ENCODE data around the gene ARPC5.
A peak's percentile ranks its signal among the peaks of the same experiment; 100 is the strongest.

Gene ARPC5

GRCh38 chr1:183609759-183610452 lies 25.7 kb downstream of the ARPC5 start:
- ATAC-seq, result no peak

GRCh38 chr1:183609313-183609712 lies 26.3 kb downstream of the ARPC5 start:
- ATAC-seq, result peak in 1 of 2 donors; percentile 30

- ATAC-seq, result no peak
Observed at GRCh38 chr1:183607322-183607980, 28.1 kb downstream of the ARPC5 start.

DNA sequence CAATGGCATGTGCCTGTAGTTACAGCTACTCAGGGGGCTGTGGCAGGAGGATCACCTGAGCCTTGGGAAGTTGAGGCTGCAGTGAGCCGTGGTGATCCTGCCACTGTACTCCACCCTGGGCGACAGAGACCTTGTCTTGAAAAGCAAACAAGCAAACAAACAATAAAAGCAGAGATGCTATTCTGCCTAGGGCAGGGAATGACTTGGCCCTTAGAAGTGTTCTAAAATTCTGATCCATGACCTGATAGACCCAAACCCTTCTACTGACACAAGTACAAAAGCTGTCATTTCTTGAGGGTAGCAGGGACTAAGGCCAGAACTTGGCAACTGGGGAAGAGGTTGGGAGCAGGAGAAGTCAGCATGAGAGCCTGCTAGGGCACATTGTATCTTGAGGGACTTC lies 29.7 kb downstream of the ARPC5 start:
- no peak for ATAC-seq

- no peak for ATAC-seq
Observed at GRCh38 chr1:183604815-183605214, 30.8 kb downstream of the ARPC5 start.

DNA sequence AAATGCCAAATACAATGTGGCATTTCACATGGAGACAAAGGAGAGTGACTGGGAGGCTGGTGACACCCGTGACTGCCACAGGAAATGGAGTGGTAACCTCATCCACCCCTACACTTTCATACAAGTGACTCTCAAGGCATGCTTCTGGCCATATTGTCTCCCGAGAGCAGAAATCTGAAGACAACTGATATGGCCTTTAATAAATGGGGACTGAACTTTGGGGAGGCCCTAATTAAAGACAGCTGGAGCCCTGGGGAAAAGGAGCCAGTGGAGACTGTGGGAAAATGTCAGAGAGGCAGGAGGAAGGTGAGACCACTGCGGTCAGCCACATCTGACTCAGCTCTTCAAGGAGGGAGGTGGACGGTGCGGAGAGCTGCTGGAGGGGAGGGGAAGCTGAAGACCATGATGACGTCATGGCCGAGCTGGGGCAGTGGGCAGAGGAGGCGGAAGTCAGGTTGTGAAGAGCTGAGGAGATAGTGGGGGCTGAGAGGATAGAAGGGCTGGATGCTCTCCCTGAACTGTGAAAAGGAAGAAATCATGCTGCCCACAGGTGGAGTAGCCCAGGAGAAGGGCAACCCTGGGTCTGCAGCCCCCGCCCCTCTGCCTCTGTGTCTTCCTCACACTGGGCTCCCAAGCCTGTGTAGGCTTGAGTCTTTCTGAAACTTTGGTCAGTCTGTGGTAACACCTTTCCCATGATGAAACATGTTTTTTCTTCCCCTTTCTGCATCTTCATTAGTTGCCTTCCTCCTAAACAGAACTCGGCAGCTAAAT lies 31.4 kb downstream of the ARPC5 start:
- ATAC-seq, result peak in 1 of 2 donors; percentile 23

- ATAC-seq, result no peak
Observed at GRCh38 chr1:183602510-183602909, 33.1 kb downstream of the ARPC5 start.

DNA sequence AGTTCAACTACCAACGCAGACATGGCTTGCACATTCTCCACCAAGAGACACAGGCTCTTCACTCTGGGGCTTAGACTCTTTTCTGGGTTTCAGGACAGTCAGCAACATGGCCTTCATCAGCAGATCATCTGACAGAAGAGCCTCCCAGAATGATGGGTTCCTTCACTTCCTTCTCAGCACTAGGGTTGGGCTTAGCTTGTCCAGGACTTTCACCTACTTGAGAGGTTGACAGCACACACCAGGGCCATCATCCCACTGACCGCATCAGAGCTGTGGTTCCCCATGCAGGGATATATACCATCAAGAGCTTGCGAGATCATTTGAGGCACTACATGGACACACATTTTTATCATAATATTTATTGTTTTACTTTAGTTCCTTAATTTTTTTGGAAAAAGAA lies 34.9 kb downstream of the ARPC5 start:
- ATAC-seq, result no peak

GRCh38 chr1:183600136-183600535 lies 35.4 kb downstream of the ARPC5 start:
- ATAC-seq, result no peak

- ATAC-seq, result peak in 1 of 2 donors; percentile 56
Observed at GRCh38 chr1:183598386-183598785, 37.2 kb downstream of the ARPC5 start.

DNA sequence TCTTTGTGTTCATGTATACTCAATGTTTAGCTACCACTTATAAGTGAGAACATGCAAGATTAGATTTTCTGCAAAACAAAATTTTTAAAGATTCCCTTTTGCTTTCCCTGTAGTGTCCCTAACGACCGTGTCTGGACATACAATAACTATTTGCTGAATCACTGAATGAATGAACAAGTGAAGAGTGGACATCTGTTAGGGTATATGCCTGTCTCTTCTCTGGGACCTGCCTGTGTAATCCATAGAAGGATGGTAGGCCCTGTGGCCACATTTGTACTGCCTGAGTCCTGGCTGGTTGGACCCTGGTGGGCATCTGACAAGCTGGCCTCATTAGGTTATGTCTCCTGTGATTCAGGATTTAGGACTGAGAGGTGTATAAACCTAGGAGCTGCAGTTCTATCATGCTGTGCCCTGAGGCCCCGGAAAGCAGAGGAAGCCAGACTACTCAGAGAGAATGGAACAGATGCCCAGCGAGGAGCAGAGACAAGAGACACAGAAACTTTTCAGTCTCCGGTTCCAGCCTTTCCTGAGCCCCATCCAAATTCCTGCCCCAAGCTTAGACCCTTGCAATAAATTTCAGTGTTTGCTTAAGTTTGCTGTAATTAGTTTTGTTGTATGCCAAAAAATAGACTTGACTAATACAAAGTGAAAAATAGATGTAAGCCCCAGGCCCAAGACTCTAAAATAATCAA lies 37.8 kb downstream of the ARPC5 start:
- ATAC-seq, result no peak

DNA sequence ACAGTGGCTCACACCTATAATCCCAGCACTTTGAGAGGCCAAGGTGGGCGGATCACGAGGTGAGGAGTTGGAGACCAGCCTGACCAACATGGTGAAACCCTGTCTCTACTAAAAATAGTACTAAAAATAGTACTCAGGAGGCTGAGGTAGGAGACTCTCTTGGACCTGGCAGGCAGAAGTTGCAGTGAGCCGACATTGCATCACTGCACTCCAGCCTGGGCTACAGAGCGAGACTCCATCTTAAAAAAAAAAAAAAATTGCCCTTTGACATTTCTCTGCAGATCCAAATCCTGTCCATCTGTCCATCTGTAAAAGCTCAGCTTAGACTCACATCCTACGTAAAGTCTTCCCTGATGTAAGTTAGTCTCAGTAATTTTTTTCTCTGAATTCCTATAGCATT lies 39.1 kb downstream of the ARPC5 start:
- ATAC-seq, result no peak

- ATAC-seq, result no peak
Observed at GRCh38 chr1:183595537-183595936, 40.0 kb downstream of the ARPC5 start.

DNA sequence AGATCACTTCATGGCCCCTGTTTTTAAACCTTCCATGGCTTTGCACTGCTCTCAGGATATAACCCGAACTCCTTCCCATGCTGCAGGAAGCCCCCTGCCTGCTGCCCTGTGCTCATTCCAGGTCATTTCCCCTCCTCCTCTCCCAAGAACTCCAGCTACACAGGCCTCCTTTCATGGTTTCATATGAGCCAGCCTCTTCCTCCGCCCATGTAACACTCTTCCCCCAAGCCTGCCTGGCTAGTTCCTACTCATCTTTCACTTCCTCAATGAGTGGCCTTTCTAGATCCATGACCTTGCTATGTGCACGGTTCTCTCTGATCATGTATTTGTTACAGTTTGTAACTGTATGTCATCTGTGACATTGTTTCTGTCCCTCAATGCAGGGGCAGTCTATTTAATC lies 42.2 kb downstream of the ARPC5 start:
- peak in 1 of 2 donors; percentile 14 for ATAC-seq

DNA sequence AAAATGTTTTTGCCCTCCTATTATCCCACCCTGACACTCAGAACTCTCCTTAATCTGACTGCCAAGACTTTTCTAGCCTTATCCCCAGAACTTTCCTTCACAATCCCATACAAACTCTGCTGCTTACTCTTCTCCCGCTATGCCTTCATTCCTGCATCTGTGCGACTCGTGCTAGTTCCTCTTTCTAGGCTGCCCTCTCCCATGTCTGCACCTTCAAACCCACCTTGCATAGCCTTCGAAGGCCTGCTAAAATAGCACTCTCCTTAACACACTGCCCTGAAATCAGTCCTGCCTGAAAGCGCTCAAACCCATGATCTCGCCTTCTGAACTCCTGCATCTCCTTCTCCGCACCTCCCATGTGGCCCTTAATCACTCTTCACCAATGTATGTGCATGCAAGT lies 42.9 kb downstream of the ARPC5 start:
- ATAC-seq, result no peak

- peak; percentile 70 to 78 for ATAC-seq
Observed at GRCh38 chr1:183590244-183591191, 45.1 kb downstream of the ARPC5 start, which contains the start of gene NCF2. Gene NCF2 (minus strand): TSS chr1:183590459. CDS start chr1:183590329, 130 bp downstream.

DNA sequence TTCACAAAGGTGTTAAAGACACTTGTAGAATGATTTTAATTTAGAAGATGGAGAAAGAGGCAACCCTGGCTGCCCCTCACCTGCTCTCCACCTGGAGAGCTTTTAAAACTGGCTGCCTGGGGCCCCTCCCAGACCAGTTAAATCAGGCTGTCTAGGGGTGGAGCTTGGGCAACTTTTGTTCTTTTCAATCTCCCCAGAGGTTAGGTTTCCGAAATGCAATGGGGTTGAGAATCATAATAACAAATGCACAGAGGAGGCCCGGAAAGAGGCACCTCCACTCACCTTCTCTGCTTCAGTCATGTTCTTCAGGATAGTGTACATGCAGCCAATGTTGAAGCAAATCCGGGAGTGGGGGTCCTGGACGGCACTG lies 45.7 kb downstream of the ARPC5 start:
- ATAC-seq, result no peak

- no peak for ATAC-seq
Observed at GRCh38 chr1:183589384-183589783, 46.2 kb downstream of the ARPC5 start.

DNA sequence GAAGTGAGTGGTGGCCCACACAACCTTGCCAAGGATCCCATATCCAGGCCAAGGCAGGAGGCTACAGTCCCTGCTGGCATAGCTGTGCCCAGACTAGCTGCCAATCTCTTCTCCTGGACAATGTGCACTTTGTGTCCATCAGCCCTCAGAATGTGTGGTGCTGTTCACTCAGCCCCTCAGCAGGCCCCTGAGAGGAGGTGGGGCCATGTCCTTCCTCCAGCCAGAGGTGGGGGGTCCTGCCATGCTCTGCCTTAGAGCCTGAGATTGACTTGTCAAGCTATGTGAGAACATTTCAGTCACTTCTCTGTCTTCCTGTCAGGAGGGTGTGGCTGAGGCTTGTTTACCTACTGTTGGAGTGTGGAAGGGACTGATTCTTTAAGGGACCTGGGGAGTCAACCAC lies 46.8 kb downstream of the ARPC5 start:
- ATAC-seq, result no peak

- no peak for ATAC-seq
Observed at GRCh38 chr1:183586926-183587325, 48.7 kb downstream of the ARPC5 start.

- no peak for ATAC-seq
Observed at GRCh38 chr1:183586455-183586854, 49.1 kb downstream of the ARPC5 start.

- no peak for ATAC-seq
Observed at GRCh38 chr1:183585038-183585437, 50.5 kb downstream of the ARPC5 start.

Measured in activated CD4-positive, CD25-positive, alpha-beta regulatory T cell treated with anti-CD3 and anti-CD28 coated beads, Interleukin-2, amount 50 U/mL, for 24 hours (primary cell).